ENCODE data around the gene RASSF7. TPM values are rescaled to one million over a fixed set of nuclear protein-coding genes. Genes with fewer than 3 reads are reported as not detected.

Gene RASSF7, protein sequence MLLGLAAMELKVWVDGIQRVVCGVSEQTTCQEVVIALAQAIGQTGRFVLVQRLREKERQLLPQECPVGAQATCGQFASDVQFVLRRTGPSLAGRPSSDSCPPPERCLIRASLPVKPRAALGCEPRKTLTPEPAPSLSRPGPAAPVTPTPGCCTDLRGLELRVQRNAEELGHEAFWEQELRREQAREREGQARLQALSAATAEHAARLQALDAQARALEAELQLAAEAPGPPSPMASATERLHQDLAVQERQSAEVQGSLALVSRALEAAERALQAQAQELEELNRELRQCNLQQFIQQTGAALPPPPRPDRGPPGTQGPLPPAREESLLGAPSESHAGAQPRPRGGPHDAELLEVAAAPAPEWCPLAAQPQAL
- total RNA-seq (2021) (30.6 to 39.7 TPM (median 32.5 TPM) in 3 replicates), Bru-seq, nascent RNA (percentile 52 among the genes with signal in this experiment)
- long read RNA-seq, experiment 1, transcript RASSF7-201 (4 exons, 1,731 nt) = major isoform, 100 of 178 reads
- long read RNA-seq, experiment 1, partial matches to known transcripts = 13 of 178 reads
- long read RNA-seq, experiment 1, other reads (novel, unspliced or antisense) = 64 of 178 reads
- long read RNA-seq, experiment 2, partial matches to known transcripts = 11 of 21 reads
- long read RNA-seq, experiment 2, other reads (novel, unspliced or antisense) = 7 of 21 reads
- long read RNA-seq, experiment 3, transcript RASSF7-201 (4 exons, 1,731 nt) = major isoform, 23 of 33 reads
- long read RNA-seq, experiment 3, partial matches to known transcripts = 2 of 33 reads
- long read RNA-seq, experiment 3, other reads (novel, unspliced or antisense) = 8 of 33 reads

- H3K36me3 Mint-ChIP-seq = 0 out of 2 replicates have a peak, but pooled peaks cover 3% of the 10 kb centered on the region
- ChIA-PET POLR2A (interaction anchor here (0.8 to 1.4 kb wide), 2 partner anchors 8 to 15 kb away, joined by 3 to 5 read pairs; no protein-coding TSS in a partner anchor), CTCF (interaction anchor here (1.2 to 1.9 kb wide), 7 partner anchors 8 to 168 kb away, joined by 3 to 6 read pairs (median 4); partner anchors contain the start of gene PHRF1)
- ATAC-seq (peak; percentile 84), DNase-seq (ENCODE audit: low spot score) (peak; percentile 96)
- peaks cover 28% of the 10 kb centered on the region for H3K27me3 Mint-ChIP-seq (ENCODE audit: low read depth)
- H3K9me3 Mint-ChIP-seq = no peaks in the 10 kb centered on the region
- H3K27ac Mint-ChIP-seq = peak within 1 kb of the TSS; percentile 88
- peak within 1 kb of the TSS; percentile 87 for H3K4me3 Mint-ChIP-seq
- peaks cover 21% of the 10 kb centered on the region for H3K4me1 Mint-ChIP-seq
- TF ChIP-seq MAX (CRISPR knock-in tag; IDR thresholded peaks at IDR 0.05) (peak; percentile 59; the same call in 1 of the 2 replicates), KAT7 (CRISPR knock-in tag; IDR thresholded peaks at IDR 0.05; ENCODE audit: borderline replicate concordance) (no peak; the same call in 1 of the 2 replicates), GABPB1 (CRISPR knock-in tag; IDR thresholded peaks at IDR 0.05) (peak; percentile 16; the same call in 1 of the 2 replicates), NFYB (CRISPR knock-in tag; conservative IDR thresholded peaks at IDR 0.05; ENCODE audit: low read depth) (peak; percentile 97), CTCF (IDR thresholded peaks at IDR 0.05) (no peak), NFE2L1 (CRISPR knock-in tag; IDR thresholded peaks at IDR 0.05) (no peak), TEAD1 (CRISPR knock-in tag; IDR thresholded peaks at IDR 0.05) (no peak), SP1 (CRISPR knock-in tag; conservative IDR thresholded peaks at IDR 0.05) (peak; percentile 88; the same call in 1 of the 2 replicates), IRF2 (CRISPR knock-in tag; IDR thresholded peaks at IDR 0.05; ENCODE audit: borderline replicate concordance, low read depth) (no peak), MLX (CRISPR knock-in tag; IDR thresholded peaks at IDR 0.05) (no peak), MXD4 (CRISPR knock-in tag; IDR thresholded peaks at IDR 0.05; ENCODE audit: borderline replicate concordance) (no peak)
- TF ChIP-seq, protein P1, sequence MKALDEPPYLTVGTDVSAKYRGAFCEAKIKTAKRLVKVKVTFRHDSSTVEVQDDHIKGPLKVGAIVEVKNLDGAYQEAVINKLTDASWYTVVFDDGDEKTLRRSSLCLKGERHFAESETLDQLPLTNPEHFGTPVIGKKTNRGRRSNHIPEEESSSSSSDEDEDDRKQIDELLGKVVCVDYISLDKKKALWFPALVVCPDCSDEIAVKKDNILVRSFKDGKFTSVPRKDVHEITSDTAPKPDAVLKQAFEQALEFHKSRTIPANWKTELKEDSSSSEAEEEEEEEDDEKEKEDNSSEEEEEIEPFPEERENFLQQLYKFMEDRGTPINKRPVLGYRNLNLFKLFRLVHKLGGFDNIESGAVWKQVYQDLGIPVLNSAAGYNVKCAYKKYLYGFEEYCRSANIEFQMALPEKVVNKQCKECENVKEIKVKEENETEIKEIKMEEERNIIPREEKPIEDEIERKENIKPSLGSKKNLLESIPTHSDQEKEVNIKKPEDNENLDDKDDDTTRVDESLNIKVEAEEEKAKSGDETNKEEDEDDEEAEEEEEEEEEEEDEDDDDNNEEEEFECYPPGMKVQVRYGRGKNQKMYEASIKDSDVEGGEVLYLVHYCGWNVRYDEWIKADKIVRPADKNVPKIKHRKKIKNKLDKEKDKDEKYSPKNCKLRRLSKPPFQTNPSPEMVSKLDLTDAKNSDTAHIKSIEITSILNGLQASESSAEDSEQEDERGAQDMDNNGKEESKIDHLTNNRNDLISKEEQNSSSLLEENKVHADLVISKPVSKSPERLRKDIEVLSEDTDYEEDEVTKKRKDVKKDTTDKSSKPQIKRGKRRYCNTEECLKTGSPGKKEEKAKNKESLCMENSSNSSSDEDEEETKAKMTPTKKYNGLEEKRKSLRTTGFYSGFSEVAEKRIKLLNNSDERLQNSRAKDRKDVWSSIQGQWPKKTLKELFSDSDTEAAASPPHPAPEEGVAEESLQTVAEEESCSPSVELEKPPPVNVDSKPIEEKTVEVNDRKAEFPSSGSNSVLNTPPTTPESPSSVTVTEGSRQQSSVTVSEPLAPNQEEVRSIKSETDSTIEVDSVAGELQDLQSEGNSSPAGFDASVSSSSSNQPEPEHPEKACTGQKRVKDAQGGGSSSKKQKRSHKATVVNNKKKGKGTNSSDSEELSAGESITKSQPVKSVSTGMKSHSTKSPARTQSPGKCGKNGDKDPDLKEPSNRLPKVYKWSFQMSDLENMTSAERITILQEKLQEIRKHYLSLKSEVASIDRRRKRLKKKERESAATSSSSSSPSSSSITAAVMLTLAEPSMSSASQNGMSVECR (CRISPR knock-in tag; IDR thresholded peaks at IDR 0.05; ENCODE audit: borderline replicate concordance) = peak; percentile 69; the same call in 1 of the 2 replicates
- TF ChIP-seq, protein P2, sequence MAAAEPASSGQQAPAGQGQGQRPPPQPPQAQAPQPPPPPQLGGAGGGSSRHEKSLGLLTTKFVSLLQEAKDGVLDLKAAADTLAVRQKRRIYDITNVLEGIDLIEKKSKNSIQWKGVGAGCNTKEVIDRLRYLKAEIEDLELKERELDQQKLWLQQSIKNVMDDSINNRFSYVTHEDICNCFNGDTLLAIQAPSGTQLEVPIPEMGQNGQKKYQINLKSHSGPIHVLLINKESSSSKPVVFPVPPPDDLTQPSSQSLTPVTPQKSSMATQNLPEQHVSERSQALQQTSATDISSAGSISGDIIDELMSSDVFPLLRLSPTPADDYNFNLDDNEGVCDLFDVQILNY (CRISPR knock-in tag; IDR thresholded peaks at IDR 0.05) = no peak
- TF ChIP-seq, protein P3, sequence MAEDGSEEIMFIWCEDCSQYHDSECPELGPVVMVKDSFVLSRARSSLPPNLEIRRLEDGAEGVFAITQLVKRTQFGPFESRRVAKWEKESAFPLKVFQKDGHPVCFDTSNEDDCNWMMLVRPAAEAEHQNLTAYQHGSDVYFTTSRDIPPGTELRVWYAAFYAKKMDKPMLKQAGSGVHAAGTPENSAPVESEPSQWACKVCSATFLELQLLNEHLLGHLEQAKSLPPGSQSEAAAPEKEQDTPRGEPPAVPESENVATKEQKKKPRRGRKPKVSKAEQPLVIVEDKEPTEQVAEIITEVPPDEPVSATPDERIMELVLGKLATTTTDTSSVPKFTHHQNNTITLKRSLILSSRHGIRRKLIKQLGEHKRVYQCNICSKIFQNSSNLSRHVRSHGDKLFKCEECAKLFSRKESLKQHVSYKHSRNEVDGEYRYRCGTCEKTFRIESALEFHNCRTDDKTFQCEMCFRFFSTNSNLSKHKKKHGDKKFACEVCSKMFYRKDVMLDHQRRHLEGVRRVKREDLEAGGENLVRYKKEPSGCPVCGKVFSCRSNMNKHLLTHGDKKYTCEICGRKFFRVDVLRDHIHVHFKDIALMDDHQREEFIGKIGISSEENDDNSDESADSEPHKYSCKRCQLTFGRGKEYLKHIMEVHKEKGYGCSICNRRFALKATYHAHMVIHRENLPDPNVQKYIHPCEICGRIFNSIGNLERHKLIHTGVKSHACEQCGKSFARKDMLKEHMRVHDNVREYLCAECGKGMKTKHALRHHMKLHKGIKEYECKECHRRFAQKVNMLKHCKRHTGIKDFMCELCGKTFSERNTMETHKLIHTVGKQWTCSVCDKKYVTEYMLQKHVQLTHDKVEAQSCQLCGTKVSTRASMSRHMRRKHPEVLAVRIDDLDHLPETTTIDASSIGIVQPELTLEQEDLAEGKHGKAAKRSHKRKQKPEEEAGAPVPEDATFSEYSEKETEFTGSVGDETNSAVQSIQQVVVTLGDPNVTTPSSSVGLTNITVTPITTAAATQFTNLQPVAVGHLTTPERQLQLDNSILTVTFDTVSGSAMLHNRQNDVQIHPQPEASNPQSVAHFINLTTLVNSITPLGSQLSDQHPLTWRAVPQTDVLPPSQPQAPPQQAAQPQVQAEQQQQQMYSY (CRISPR knock-in tag; IDR thresholded peaks at IDR 0.05) = peak; percentile 79
- TF ChIP-seq, protein P4, sequence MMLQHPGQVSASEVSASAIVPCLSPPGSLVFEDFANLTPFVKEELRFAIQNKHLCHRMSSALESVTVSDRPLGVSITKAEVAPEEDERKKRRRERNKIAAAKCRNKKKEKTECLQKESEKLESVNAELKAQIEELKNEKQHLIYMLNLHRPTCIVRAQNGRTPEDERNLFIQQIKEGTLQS (CRISPR knock-in tag; conservative IDR thresholded peaks at IDR 0.05) = no peak
- TF ChIP-seq, protein P5, sequence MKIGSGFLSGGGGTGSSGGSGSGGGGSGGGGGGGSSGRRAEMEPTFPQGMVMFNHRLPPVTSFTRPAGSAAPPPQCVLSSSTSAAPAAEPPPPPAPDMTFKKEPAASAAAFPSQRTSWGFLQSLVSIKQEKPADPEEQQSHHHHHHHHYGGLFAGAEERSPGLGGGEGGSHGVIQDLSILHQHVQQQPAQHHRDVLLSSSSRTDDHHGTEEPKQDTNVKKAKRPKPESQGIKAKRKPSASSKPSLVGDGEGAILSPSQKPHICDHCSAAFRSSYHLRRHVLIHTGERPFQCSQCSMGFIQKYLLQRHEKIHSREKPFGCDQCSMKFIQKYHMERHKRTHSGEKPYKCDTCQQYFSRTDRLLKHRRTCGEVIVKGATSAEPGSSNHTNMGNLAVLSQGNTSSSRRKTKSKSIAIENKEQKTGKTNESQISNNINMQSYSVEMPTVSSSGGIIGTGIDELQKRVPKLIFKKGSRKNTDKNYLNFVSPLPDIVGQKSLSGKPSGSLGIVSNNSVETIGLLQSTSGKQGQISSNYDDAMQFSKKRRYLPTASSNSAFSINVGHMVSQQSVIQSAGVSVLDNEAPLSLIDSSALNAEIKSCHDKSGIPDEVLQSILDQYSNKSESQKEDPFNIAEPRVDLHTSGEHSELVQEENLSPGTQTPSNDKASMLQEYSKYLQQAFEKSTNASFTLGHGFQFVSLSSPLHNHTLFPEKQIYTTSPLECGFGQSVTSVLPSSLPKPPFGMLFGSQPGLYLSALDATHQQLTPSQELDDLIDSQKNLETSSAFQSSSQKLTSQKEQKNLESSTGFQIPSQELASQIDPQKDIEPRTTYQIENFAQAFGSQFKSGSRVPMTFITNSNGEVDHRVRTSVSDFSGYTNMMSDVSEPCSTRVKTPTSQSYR (CRISPR knock-in tag; IDR thresholded peaks at IDR 0.05) = 0 out of 2 replicates have a peak, but pooled peaks have one; percentile 44
Measured at GRCh38 chr11:560305-561147, at the start of gene RASSF7, which contains the start of gene LMNTD2. TSS of gene RASSF7 (plus strand) at chr11:560970. CDS start at chr11:561769, 799 bp downstream. TSS of gene LMNTD2 (minus strand) at chr11:560738. CDS start at chr11:560716, 22 bp downstream.
